ENCODE measurements around the gene APOL1.

The APOL1 gene

DNA sequence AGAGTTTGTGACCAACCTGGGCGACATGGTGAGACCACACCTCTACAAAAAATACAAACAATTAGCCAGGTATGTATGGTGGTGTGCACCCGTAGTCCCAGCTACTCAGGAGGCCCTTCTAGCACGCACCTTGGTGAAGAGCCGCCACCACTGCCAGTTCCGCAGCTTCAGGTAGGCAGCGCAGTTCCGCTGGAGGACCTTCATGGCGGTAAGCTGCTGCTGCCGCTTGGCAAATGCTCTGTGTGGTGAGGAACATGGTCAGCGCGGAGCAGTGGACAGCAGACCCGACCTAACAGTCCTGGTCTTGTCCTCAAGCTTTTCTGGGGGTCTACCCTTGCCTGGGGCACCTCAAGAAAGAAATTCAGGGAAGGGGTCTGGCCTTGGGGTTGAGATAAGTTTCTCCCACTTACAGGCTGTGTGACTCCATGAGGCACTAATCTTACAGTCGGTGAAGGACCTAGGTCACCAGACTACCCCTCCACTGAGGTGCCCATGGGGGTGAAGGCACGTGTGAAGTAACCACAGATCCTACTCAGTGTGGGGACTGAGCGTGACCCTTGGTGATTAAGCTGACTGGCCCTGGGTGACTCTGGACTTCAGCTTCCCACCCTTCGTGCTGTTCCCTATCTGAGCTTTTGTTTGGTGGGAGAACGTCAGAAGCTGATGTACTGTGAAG, 49.6 kb downstream of the APOL1 start:
- TF ChIP-seq, protein P1, sequence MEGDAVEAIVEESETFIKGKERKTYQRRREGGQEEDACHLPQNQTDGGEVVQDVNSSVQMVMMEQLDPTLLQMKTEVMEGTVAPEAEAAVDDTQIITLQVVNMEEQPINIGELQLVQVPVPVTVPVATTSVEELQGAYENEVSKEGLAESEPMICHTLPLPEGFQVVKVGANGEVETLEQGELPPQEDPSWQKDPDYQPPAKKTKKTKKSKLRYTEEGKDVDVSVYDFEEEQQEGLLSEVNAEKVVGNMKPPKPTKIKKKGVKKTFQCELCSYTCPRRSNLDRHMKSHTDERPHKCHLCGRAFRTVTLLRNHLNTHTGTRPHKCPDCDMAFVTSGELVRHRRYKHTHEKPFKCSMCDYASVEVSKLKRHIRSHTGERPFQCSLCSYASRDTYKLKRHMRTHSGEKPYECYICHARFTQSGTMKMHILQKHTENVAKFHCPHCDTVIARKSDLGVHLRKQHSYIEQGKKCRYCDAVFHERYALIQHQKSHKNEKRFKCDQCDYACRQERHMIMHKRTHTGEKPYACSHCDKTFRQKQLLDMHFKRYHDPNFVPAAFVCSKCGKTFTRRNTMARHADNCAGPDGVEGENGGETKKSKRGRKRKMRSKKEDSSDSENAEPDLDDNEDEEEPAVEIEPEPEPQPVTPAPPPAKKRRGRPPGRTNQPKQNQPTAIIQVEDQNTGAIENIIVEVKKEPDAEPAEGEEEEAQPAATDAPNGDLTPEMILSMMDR (IDR thresholded peaks at IDR 0.05; ENCODE audit: borderline replicate concordance, insufficient read depth, low read depth, low read length) = no peak
- H3K4me3 ChIP-seq (ENCODE audit: low read depth, low read length) = no peak overlapping the region

DNA sequence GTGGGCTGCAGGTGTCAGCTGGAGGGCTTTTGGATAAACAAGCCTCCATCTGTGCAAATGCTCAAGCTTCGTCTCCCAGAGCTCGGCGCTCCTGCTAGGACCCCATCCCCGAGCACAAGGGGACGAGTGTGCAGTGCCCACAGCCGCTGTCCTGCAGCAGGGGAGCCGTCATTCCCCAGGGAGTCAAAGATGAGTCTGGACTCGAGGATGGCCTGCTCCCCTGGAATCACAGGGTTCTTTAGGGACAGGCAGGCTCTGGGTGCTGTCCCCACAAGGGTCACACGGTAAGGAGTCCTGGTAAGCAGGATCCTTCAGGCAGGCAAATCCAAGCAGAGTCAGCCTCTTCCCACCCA, 50.2 kb downstream of the APOL1 start:
- no peak overlapping the region for H3K4me3 ChIP-seq (ENCODE audit: low read depth, low read length)
- TF ChIP-seq, protein P1 (IDR thresholded peaks at IDR 0.05; ENCODE audit: borderline replicate concordance, insufficient read depth, low read depth, low read length) = no peak

DNA sequence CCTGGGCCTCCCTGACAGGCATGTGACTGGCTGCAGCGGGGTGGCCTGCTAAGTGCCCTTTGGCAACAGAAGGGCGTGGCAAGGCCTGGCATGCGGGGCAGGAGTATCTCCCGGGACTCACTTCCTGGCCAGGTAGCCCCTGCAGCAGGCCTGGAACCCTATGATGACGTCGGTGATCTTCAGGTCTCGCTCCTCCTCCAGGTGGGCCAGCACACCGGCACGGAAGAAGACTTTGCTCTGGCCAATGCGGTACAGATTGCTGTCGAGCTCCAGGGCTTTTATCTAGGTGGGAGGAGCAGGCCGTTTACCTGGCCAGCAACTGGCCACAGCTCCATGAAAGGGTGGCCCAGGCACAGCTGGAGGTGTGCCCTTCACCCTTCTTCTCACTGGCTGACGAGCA, 50.9 kb downstream of the APOL1 start:
- H3K4me3 ChIP-seq (ENCODE audit: low read depth, low read length) = no peak overlapping the region
- TF ChIP-seq, protein P1 (IDR thresholded peaks at IDR 0.05; ENCODE audit: borderline replicate concordance, insufficient read depth, low read depth, low read length) = no peak

DNA sequence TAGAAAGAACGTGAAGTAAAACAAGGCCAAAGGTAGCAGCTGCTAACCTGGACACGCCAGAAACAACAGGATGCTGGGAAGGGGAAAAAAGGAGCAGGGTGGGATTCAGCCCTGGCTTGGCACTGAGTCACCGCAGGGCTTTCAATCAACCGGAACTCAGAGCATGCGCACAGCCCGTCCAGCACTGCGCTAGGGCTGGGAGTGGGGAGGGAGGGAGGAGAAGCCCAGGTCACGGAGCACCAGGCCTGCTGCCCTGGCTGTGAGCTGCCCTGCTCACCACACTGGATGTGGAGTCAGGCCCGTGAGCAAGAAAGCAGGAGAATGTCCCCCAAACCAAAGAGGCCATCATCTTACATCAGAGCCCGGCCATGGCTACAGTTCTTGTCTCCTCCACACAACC, 51.5 kb downstream of the APOL1 start:
- no peak overlapping the region for H3K4me3 ChIP-seq (ENCODE audit: low read depth, low read length)
- TF ChIP-seq, protein P1 (IDR thresholded peaks at IDR 0.05; ENCODE audit: borderline replicate concordance, insufficient read depth, low read depth, low read length) = no peak

DNA sequence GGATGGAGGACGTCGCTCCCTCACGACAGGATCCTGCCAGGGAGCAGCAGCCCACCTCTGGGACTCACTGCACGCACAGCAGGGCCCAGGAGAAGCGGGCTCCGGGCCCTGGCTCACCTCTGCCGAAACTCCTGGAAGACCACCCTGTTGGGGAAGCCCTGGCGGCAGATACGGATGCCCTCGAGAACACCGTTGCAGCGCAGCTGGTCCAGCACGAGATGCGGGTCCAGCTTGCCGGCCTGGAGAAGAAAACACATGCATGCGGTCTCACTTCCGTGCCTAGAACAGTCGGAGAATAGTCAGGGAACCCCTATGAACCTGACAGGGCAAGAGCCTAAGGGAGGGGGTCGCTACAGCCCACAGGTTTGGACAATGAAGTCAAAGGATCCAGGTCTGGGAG, 52.9 kb downstream of the APOL1 start:
- H3K4me3 ChIP-seq (ENCODE audit: low read depth, low read length) = no peak overlapping the region
- TF ChIP-seq, protein P1 (IDR thresholded peaks at IDR 0.05; ENCODE audit: borderline replicate concordance, insufficient read depth, low read depth, low read length) = no peak

DNA sequence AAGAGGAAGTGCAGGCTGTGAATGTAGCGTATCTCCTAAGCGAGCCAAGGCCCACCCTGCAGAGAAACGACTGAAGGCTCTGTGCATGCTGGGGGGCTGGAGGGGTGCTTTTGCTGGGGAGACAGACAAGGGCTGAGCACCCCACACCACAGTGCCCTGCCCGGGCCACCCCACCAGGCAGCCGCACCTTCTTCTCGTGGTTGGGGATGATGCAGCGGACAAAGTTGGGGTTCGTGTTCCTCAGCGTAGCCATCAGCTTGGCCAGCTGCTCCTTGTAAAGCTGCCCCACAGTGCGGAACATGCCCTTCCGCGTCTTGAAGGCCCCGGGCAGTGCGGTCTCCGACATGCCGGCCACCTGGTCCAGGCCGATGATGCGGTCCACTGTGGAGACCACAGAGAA, 53.3 kb downstream of the APOL1 start:
- no peak overlapping the region for H3K4me3 ChIP-seq (ENCODE audit: low read depth, low read length)
- TF ChIP-seq, protein P1 (IDR thresholded peaks at IDR 0.05; ENCODE audit: borderline replicate concordance, insufficient read depth, low read depth, low read length) = no peak

DNA sequence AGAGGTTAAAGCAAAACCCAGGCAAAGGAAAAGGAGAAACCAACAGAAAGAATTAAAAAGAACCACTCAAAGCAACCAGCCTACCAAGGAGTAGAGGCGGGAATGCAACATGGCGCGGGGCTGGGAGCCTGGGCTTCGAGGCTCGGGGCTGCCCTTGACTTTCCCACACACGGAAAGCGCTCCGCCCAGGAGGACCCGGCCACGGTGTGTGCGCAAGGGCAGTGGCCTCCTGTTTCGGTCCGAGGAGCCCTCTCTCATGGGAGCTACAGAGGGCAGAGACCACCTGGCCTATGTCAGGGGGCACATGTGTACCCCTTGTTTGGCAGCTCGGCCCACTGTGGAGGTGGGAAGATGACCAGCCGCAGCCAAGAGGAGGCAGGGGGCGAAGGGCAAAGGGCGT, 55.9 kb downstream of the APOL1 start:
- TF ChIP-seq, protein P1 (IDR thresholded peaks at IDR 0.05; ENCODE audit: borderline replicate concordance, insufficient read depth, low read depth, low read length) = no peak

More for the DNA sequence above, 55.9 kb downstream of the APOL1 start:
- no peak overlapping the region for H3K4me3 ChIP-seq (ENCODE audit: low read depth, low read length)
